AG20443 (cell line): ENCODE results near the gene LETMD1.

Experiments
- DNase-seq: peaks from one replicate; pipeline ENCODE4 v3.0.0; 2012; ENCODE audit warnings: low spot score, mixed read lengths

The LETMD1 gene

GRCh38 chr12:51025836-51026638, 22.1 kb upstream of the LETMD1 start, which contains the start of gene SLC11A2:
TSS of gene SLC11A2 (minus strand) at chr12:51026384. CDS start at chr12:51010728, 15,656 bp downstream.
- DNase-seq: peak; percentile 98

DNA sequence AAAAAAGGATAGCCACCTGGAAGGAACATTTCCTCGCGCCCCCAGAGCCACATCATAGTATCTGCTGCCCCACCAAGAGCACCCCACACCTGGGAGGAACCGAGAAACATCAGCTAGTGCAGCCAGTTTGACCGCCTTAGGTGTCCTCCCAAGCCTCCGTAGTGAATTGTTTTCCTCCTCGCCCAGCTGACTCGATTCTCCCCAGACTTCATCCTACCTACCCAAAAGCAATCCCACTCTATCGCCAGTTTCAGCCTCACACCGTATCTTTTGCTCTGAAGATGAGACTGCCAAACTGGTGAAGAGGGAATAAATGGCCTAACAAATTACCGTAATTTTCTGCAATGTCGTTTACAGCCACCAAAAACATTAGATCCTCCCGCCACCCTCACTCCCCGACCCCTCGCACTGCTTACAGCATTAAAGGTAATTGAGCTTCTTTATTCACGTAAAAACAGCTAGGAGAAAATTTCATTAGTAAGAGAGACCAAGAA, 20.7 kb upstream of the LETMD1 start:
- DNase-seq: no peak

DNA sequence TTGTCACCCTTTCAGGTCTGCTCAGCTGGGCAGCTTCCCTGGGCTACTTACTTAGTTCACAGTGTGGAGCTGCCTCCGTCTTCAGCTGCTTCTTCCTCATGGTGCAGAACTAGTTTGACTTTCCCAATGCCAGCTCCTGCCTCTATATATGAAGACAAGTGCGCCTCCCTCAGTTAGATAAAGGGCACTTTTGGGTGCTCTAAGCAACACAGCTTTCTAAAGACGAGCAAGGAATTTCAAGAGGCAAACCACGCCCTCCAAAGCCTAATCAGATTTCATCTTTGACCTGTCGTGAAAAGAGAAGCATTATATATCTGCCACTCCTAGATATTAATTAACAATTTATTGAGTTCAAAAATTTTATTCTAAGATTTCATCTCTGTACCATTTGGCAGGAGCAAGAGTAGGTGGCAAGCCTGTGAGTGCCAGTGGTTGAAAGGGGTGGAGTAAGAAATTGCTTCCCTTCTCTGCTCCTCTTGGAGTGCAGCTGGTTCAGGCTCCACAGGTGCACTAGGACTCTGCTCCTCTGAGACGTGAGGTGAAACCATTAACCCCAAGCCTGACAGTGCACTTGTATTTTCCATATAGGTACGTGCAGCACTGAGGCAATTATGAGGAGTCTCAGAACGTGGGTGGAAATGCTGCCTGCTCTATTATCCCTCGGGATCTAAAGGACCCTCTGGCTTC, 19.9 kb upstream of the LETMD1 start:
- peak; percentile 24 for DNase-seq

DNA sequence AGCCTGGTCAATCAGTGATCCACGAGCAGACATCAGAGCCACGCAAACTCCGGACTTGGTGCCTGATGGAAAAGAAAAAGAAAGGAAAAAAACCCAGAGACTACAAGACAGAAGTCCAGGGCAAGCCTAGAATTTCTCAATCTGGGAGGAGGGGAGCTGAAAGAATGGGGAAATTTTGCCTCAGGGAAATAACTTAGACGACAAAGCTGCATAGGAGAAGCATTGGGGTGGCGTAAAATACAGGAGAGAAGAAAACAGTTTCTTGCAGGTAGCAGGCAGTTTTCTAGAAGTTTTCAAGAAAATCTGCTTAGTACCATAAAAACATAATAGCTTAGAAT, 19.3 kb upstream of the LETMD1 start:
- peak; percentile 35 for DNase-seq

GRCh38 chr12:51033048-51033447, 15.1 kb upstream of the LETMD1 start:
- no peak for DNase-seq

DNA sequence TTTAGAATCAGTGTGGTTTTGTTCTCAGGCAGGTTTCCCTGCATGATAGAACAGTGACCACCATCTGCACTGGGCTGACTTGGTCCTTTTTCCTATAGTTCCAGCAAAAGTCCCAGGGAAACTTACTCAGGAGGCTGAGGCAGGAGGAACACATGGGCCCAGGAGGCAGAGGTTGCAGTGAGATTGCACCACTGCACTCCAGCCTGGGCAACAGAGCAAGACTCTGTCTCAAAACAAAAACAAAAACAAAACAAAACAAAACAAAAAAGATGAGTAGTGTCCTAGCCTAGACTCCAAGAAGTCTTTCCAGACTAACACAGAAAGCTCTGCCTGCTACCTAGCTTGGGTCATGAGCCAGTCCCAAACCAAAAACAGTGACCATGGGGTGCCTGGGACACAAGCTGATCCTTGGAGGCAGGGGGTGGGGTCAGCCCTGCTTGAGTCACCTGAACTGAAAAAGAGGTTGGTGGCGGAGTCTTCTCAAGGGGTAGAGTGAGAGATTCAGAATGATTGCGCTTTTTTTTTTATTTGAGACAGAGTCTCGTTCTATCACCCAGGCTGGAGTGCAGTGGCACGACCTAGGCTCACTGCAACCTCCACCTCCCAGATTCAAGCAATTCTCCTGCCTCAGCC, 14.6 kb upstream of the LETMD1 start:
- no peak for DNase-seq

GRCh38 chr12:51036279-51036678, 11.8 kb upstream of the LETMD1 start:
- DNase-seq: no peak

DNA sequence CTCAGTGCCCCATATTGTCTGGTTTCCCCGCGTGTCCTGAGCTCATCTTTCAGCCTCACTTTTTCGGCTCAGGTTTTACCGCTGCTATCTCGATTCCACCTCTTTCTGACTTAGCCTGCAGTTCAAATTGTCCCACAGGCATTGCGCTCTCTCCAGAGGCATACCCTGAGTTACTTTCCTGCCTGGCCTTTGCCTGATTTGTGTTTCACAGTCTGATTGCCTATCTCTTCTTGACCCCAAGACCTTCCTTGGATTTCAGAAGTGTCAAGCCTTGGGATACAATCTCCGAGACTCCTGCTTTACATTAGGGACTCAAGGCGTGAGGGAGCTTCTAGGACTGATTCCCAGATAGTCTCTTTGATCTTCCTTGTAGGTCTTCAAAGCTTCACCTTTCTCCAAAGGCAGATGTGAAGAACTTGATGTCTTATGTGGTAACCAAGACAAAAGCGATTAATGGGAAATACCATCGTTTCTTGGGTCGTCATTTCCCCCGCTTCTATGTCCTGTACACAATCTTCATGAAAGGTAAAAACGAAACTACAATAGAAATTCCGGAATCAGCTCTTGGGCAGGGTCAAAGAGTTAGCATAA, 629 bp downstream of the LETMD1 start:
- DNase-seq: no peak

GRCh38 chr12:51049525-51049924, 1.4 kb downstream of the LETMD1 start:
- no peak for DNase-seq

- no peak for DNase-seq
Measured at GRCh38 chr12:51051787-51052186, 3.7 kb downstream of the LETMD1 start.

- DNase-seq: no peak
Measured at GRCh38 chr12:51055060-51055459, 6.9 kb downstream of the LETMD1 start.

GRCh38 chr12:51056242-51056641, 8.1 kb downstream of the LETMD1 start:
- DNase-seq: peak; percentile 53

DNA sequence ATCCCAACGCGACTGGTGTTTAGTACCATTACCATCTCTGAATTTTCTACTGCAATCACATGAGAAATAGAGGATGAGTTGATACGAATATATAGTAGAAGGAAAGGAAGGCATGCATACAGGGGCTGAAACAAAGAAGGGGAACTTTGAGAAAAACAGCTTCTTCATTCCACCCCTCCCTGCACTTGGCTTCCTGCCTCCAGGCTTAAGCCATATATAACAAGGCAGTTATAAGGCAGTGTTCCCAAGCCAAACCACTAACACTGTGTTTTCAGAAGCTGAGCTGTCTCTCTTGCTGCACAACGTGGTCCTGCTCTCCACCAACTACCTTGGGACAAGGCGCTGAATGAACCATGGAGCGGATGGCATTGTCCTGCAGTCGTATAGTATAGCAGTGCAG, 11.0 kb downstream of the LETMD1 start:
- DNase-seq: no peak

DNA sequence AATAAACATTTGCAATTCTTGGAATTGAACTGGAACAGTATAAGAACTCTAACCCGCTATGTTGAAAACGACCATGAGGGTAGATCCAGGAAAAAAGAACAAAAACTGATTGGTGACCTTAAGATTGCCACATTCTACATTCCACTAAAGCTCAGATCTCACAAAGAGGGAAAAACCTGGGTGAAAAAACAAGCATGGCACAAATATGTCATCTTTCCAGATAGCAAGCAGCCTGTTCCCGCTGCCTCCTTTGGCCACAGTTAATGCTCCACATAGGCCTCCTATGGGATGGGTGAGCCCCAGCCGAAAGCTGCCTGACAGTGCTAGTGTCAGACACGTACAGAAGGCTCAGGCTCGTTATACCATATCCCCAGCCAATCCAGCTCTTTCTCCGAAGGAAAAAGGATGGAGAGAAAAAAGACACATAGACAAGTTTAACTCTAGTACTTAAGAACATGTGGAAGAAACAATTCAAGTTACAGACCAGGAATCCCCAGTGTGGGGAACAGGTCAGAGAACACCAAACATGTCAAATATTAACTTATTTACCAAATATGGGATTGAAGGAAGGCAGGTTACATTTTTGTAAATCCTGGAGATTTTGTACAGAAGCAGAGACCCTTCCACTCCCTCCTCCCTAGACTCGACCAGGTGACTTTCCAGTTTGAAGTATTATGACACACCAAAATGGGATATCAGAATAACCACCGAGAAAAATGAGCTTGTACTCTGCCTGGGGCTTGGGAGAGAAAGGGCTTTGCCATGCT, 14.7 kb downstream of the LETMD1 start:
- DNase-seq: no peak

- DNase-seq: no peak
Measured at GRCh38 chr12:51065530-51065929, 17.4 kb downstream of the LETMD1 start.

GRCh38 chr12:51067229-51067628, 19.1 kb downstream of the LETMD1 start:
- DNase-seq: no peak

DNA sequence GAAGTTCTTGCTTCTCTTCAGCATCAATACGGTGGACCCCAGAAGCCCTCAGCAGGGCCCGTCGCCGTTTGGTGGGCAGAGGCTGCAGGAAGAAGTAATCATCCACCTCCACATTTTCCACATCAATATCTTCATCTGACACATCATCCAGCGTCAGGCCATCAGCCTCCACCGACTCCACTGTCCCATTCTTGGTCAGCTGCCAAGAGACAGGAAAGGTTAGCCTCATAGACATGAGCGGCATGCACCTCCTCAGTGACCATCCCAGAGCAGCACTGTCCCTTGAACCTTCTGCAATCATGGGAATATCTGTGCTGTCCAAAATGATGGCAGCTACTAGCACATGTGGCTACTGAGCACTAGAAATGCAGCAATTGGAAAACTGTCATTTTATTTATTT, 19.6 kb downstream of the LETMD1 start:
- DNase-seq: no peak

- DNase-seq: no peak
Measured at GRCh38 chr12:51070004-51070403, 21.9 kb downstream of the LETMD1 start.

- no peak for DNase-seq
Measured at GRCh38 chr12:51071663-51072062, 23.5 kb downstream of the LETMD1 start.

GRCh38 chr12:51075390-51075789, 27.3 kb downstream of the LETMD1 start:
- no peak for DNase-seq

GRCh38 chr12:51076236-51076930, 28.3 kb downstream of the LETMD1 start:
- no peak for DNase-seq
